Bronchial epithelial cell (primary cell): Measurements from ENCODE around the gene SLC40A1. TPM values are rescaled to one million over a fixed set of nuclear protein-coding genes. Genes with fewer than 3 reads are reported as not detected.
A peak's percentile ranks its signal among the peaks of the same experiment; 100 is the strongest.

ENCODE experiments used
- DNase-seq: peaks from one replicate; pipeline ENCODE4 v3.0.0-alpha.2; 2010; ENCODE audit warnings: low read depth
- FAIRE-seq: peaks from 2 replicates; lab custom pipeline; 2011; peaks lifted over from hg19 to GRCh38; lab: Jason Lieb, UNC
- H3K27me3 ChIP-seq: 2 replicates; pipeline ENCODE4 v1.5.1; 2011; ENCODE audit warnings: low read length; ENCODE audit not compliant: control insufficient read depth, insufficient read depth
- H3K36me3 ChIP-seq: 2 replicates; pipeline ENCODE4 v1.5.1; 2011; ENCODE audit warnings: low read length; ENCODE audit not compliant: control insufficient read depth, insufficient read depth
- H3K4me3 ChIP-seq: 2 replicates; pipeline ENCODE4 v1.5.1; 2011; ENCODE audit warnings: mild to moderate bottlenecking, low read depth, low read length, control low read depth
- total RNA-seq: library from RNA; depleted of rRNA; stranded (reverse); fragments of >200 nt; gene quantifications from 2 replicates; pipeline ENCODE4 v1.2.1, GENCODE V29; 2014
- TF ChIP-seq, protein P1 (sequence below): IDR thresholded peaks from 2 replicates; pipeline ENCODE4 v1.5.1; 2011; ENCODE audit warnings: mild to moderate bottlenecking, moderate library complexity, low read length, control low read depth, inconsistent platforms; ENCODE audit not compliant: insufficient read depth, severe bottlenecking

The SLC40A1 gene
- total RNA-seq, 1 donor from 2014 or later, result 1.1 TPM

DNA sequence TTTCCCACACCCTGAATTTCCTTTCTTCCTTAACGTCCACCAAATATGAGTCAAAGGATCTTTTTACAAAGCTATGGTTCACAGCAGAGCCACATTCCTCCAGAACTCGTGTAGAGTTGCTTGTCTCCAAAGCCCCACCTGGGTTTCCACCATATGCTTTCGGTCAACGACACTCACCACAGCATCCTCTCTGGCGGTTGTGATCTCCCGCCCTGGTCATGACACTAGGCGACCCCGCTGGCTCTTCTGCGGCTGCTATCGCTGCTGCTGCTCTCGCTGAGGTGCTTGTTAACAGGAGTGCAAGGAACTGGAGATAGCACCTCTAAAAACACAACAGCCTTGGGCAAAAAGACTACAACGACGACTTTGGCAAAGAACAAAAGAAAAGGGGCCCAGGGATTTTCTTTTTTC is 340 bp downstream of the SLC40A1 start:
- H3K27me3 ChIP-seq, result no peaks in the 10 kb centered on the region
- TF ChIP-seq, protein P1, sequence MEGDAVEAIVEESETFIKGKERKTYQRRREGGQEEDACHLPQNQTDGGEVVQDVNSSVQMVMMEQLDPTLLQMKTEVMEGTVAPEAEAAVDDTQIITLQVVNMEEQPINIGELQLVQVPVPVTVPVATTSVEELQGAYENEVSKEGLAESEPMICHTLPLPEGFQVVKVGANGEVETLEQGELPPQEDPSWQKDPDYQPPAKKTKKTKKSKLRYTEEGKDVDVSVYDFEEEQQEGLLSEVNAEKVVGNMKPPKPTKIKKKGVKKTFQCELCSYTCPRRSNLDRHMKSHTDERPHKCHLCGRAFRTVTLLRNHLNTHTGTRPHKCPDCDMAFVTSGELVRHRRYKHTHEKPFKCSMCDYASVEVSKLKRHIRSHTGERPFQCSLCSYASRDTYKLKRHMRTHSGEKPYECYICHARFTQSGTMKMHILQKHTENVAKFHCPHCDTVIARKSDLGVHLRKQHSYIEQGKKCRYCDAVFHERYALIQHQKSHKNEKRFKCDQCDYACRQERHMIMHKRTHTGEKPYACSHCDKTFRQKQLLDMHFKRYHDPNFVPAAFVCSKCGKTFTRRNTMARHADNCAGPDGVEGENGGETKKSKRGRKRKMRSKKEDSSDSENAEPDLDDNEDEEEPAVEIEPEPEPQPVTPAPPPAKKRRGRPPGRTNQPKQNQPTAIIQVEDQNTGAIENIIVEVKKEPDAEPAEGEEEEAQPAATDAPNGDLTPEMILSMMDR, result no peak
- FAIRE-seq (no peak), DNase-seq (no peak)
- peak overlapping the region; percentile 43 for H3K4me3 ChIP-seq
- no peaks in the 10 kb centered on the region for H3K36me3 ChIP-seq

DNA sequence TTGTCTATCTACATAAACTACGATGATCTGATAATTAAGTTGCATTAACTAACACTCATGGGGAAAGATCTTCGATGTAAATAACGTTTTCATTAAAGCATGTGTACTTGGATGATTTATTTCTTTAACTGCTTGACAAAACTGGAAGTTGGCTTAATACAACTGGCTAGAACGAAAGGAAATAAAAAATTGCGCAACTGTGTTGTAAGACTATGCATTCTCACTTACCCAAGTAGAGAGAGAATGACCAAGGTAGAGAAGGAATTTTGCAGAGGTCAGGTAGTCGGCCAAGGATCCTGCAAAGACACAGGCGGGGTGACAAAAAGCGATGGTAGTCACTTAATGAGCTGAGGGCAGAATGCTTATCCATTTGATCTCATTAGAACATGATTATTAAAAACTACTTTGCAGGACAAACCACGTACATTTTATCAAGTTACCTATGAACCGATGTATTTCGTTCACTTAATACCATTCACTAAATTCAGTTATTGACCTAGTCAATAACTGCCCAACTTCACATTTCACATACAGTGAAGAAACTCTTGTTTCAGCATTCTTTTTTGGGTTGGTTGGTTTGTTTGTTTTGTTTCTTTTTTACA is 900 bp downstream of the SLC40A1 start:
- FAIRE-seq, result no peak
- Histone ChIP-seq H3K36me3 (no peaks in the 10 kb centered on the region), H3K27me3 (no peaks in the 10 kb centered on the region), H3K4me3 (no peak overlapping the region)
- DNase-seq, result peak; percentile 57
- TF ChIP-seq, protein P1, result no peak

DNA sequence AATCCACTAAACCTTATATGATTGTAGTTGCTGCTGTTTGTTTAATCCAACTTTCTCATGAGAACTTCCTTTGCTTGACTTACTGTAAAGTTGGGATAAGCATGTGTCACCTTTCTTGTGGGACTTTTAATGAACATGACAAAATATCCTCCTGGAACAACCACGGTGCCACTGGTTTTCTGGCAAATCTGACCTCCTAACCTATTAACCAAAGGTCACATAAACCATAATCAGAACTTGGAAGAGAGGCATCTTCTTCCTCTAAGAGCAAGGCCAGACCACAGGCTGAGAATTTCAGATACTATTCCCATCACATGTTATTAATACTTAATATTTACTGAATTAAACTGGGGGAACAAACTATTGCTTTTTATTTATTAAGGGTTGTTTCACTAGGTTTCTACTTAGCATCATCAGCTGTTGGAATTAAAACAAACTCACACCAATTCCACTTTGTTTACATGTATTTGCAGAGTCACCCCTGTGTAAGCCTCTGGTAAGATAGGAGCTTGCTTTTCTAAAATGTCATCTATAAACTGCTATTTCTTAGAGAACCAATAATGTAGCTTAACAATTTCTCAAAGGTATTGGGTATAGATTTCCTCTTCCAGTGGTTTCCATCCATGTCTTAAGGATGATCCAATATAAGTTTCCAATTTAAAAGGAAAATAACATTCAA is 2.2 kb downstream of the SLC40A1 start:
- TF ChIP-seq, protein P1, result no peak
- Histone ChIP-seq H3K36me3 (no peaks in the 10 kb centered on the region), H3K4me3 (no peak overlapping the region), H3K27me3 (no peaks in the 10 kb centered on the region)
- FAIRE-seq (no peak), DNase-seq (no peak)

DNA sequence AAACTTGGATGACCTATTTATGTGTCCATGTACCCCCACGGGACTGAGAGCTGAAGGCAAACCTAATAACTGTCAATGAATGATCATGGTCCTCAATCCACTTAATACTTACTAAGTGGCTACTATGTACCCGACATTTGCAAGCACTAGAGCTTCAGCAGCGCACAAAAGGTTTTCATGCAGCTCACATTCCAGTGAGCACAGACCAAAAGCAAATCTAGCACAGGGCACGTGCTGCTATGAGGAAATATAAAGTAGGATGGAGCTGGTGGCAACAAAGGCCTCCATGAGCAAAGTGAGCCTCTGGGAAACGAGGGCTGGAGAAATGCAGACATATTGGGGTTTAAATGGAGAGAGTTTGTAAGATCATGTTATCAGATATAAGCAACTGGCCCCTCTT is 3.5 kb downstream of the SLC40A1 start:
- Histone ChIP-seq H3K4me3 (no peak overlapping the region), H3K36me3 (no peaks in the 10 kb centered on the region), H3K27me3 (no peaks in the 10 kb centered on the region)
- TF ChIP-seq, protein P1, result no peak
- no peak for DNase-seq
- FAIRE-seq, result no peak

DNA sequence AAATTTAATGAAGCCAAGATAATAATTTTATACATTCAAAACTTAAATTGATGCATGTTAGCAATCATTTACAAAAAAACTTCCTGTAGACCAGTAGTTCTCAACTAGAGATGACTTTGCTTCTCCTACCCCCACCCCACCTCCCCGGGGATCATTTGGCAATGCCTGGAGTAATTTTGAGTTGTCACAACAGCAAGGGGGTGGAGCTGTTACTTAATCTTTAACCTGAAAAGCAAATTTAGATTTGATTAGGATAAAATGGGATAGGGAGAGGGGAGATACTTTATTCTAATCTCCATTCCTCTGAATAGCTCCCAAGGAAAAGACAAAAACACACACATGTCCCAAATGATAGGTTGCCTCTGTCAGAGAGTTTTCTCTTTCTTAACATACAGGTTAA is 4.2 kb downstream of the SLC40A1 start:
- TF ChIP-seq, protein P1, result no peak
- FAIRE-seq (no peak), DNase-seq (no peak)
- Histone ChIP-seq H3K27me3 (no peaks in the 10 kb centered on the region), H3K36me3 (no peaks in the 10 kb centered on the region), H3K4me3 (no peak overlapping the region)
